Ishikawa (cell line): Measurements from ENCODE around the gene SLC6A3.

ENCODE experiments used
- CEBPB ChIP-seq: IDR thresholded peaks from 2 replicates; pipeline ENCODE4 v1.6.1; 2012
- CREB1 ChIP-seq: IDR thresholded peaks from 2 replicates; pipeline ENCODE4 v1.6.1; 2012; ENCODE audit warnings: low read depth
- EGR1 ChIP-seq: IDR thresholded peaks from 2 replicates; pipeline ENCODE4 v1.6.1; 2012
- EP300 ChIP-seq: IDR thresholded peaks from 2 replicates; pipeline ENCODE4 v1.6.1; 2012; ENCODE audit warnings: borderline replicate concordance
- MAX ChIP-seq: IDR thresholded peaks from 2 replicates; pipeline ENCODE4 v1.6.1; 2012
- NFIC ChIP-seq: IDR thresholded peaks from 2 replicates; pipeline ENCODE4 v1.6.1; 2012
- RAD21 ChIP-seq: IDR thresholded peaks from 2 replicates; pipeline ENCODE4 v1.6.1; 2012; ENCODE audit warnings: low read depth
- REST ChIP-seq: IDR thresholded peaks from 2 replicates; pipeline ENCODE4 v1.6.1; 2012; ENCODE audit warnings: low read depth, mild to moderate bottlenecking
- TAF1 ChIP-seq: IDR thresholded peaks from 2 replicates; pipeline ENCODE4 v1.6.1; 2012; ENCODE audit warnings: low read depth, mild to moderate bottlenecking
- TCF12 ChIP-seq: IDR thresholded peaks from 2 replicates; pipeline ENCODE4 v1.6.1; 2012; ENCODE audit warnings: low read depth
- USF1 ChIP-seq: IDR thresholded peaks from 2 replicates; pipeline ENCODE4 v1.6.1; 2012
- YY1 ChIP-seq: IDR thresholded peaks from 2 replicates; pipeline ENCODE4 v1.6.1; 2012; ENCODE audit warnings: low read depth
- ZBTB7A ChIP-seq: IDR thresholded peaks from 2 replicates; pipeline ENCODE4 v1.6.1; 2012; ENCODE audit warnings: low read depth

- no peak for TF ChIP-seq NFIC
- no peak for TF ChIP-seq EP300
- no peak for TF ChIP-seq CREB1
- TF ChIP-seq YY1, result no peak
- TF ChIP-seq CEBPB, result no peak
- TF ChIP-seq MAX, result no peak
- TF ChIP-seq ZBTB7A, result no peak
- TF ChIP-seq TAF1, result no peak
- TF ChIP-seq REST, result no peak
- TF ChIP-seq RAD21, result no peak
- TF ChIP-seq TCF12, result no peak
- no peak for TF ChIP-seq USF1
- no peak for TF ChIP-seq EGR1
These were observed 9.2 kb downstream of the SLC6A3 start for GRCh38 chr5:1436036-1436435.
